Neural cell (in vitro differentiated cells): ENCODE measurements around the gene NUCB1. TPM values are rescaled to one million over a fixed set of nuclear protein-coding genes. Genes with fewer than 3 reads are reported as not detected.

Experiments
- H2AFZ ChIP-seq: fragments of 200-600, 300-800 bp; sonication (generic), shearing (Covaris generic); 2 replicates; pipeline ENCODE4 v1.6.0; 2014; ENCODE audit warnings: low read depth, mild to moderate bottlenecking, antibody characterized with exemption, low read length, moderate library complexity
- H3F3A ChIP-seq: fragments of 200-600 bp; shearing (Covaris generic); 2 replicates; pipeline ENCODE4 v1.6.1; 2016; ENCODE audit warnings: mild to moderate bottlenecking, moderate library complexity, mixed read lengths, antibody characterized with exemption, low read length; ENCODE audit not compliant: insufficient read depth, poor library complexity, severe bottlenecking
- H3K27ac ChIP-seq: fragments of 200-600, 300-800 bp; sonication (generic), shearing (Covaris generic); 2 replicates; pipeline ENCODE4 v1.5.1; 2014; ENCODE audit warnings: mild to moderate bottlenecking, low read length, moderate library complexity
- H3K27me3 ChIP-seq: fragments of 300-800, 200-600 bp; sonication (generic), shearing (Covaris generic); 2 replicates; pipeline ENCODE4 v1.6.0; 2014; ENCODE audit warnings: mild to moderate bottlenecking, low read depth, low read length, moderate library complexity; ENCODE audit not compliant: insufficient read depth
- H3K36me3 ChIP-seq: fragments of 300-800, 200-600 bp; sonication (generic), shearing (Covaris generic); 2 replicates; pipeline ENCODE4 v1.5.1; 2014; ENCODE audit warnings: mild to moderate bottlenecking, antibody characterized with exemption, low read length, moderate library complexity; ENCODE audit not compliant: insufficient read depth
- H3K4me2 ChIP-seq: fragments of 300-800, 200-600 bp; sonication (generic), shearing (Covaris generic); 2 replicates; pipeline ENCODE4 v1.6.0; 2014; ENCODE audit warnings: mild to moderate bottlenecking, low read length
- H3K4me3 ChIP-seq: fragments of 300-800, 200-600 bp; sonication (generic), shearing (Covaris generic); 2 replicates; pipeline ENCODE4 v1.5.1; 2014; ENCODE audit warnings: mild to moderate bottlenecking, low read length, moderate library complexity
- H3K79me2 ChIP-seq: fragments of 200-600 bp; shearing (Covaris generic); replicated peaks from 2 replicates; pipeline ENCODE4 v1.6.0; 2014; ENCODE audit warnings: mild to moderate bottlenecking, low read length, moderate library complexity; ENCODE audit not compliant: insufficient read depth
- H3K9ac ChIP-seq: fragments of 300-800, 200-600 bp; sonication (generic), shearing (Covaris generic); 2 replicates; pipeline ENCODE4 v1.6.1; 2016; ENCODE audit warnings: mild to moderate bottlenecking, low read length, mixed read lengths
- H3K9me2 ChIP-seq: fragments of 200-600 bp; shearing (Covaris generic); 2 replicates; pipeline ENCODE4 v1.6.1; 2016; ENCODE audit warnings: mild to moderate bottlenecking, low read length, mixed read lengths; ENCODE audit not compliant: insufficient read depth
- H3K9me3 ChIP-seq: fragments of 200-600, 300-800 bp; sonication (generic), shearing (Covaris generic); 2 replicates; pipeline ENCODE4 v1.6.1; 2016; ENCODE audit warnings: mild to moderate bottlenecking, mixed run types, low read length, moderate library complexity, mixed read lengths
- H4K20me1 ChIP-seq: fragments of 200-600 bp; shearing (Covaris generic); 2 replicates; pipeline ENCODE4 v1.6.1; 2016; ENCODE audit warnings: mild to moderate bottlenecking, mixed run types; ENCODE audit not compliant: insufficient read depth
- EP300 ChIP-seq: fragments of 450-650 bp; conservative IDR thresholded peaks from 2 replicates; pipeline ENCODE4 v1.6.1; 2014; ENCODE audit warnings: antibody characterized with exemption, mild to moderate bottlenecking, moderate library complexity; ENCODE audit not compliant: poor library complexity, severe bottlenecking
- EZH2 ChIP-seq: fragments of 200-600, 300-800 bp; shearing (Covaris generic), sonication (generic); IDR thresholded peaks from 2 replicates; pipeline ENCODE4 v1.6.1; 2014; ENCODE audit warnings: antibody characterized with exemption, low read length, borderline replicate concordance, mild to moderate bottlenecking; ENCODE audit not compliant: insufficient read depth, poor library complexity, severe bottlenecking
- MXI1 ChIP-seq: fragments of 450-650 bp; conservative IDR thresholded peaks from 2 replicates; pipeline ENCODE4 v1.6.1; 2014; ENCODE audit warnings: antibody characterized with exemption, mild to moderate bottlenecking; ENCODE audit not compliant: poor library complexity, severe bottlenecking
- POLR2AphosphoS5 ChIP-seq: IDR thresholded peaks from 2 replicates; pipeline ENCODE4 v1.6.1; 2012
- RAD21 ChIP-seq: fragments of 450-650 bp; conservative IDR thresholded peaks from 2 replicates; pipeline ENCODE4 v1.6.1; 2014; ENCODE audit warnings: antibody characterized with exemption, mild to moderate bottlenecking, moderate library complexity
- SMC3 ChIP-seq: fragments of 450-650 bp; conservative IDR thresholded peaks from 2 replicates; pipeline ENCODE4 v1.6.1; 2014; ENCODE audit warnings: antibody characterized with exemption, mild to moderate bottlenecking, moderate library complexity; ENCODE audit not compliant: poor library complexity
- TAF1 ChIP-seq: IDR thresholded peaks from 2 replicates; pipeline ENCODE4 v1.6.1; 2012; ENCODE audit warnings: low read depth
- polyA plus RNA-seq: library from polyadenylated mRNA; depleted of rRNA; stranded (reverse); fragments of >200 nt; gene quantifications from 2 replicates; pipeline ENCODE4 v1.2.3, GENCODE V29; 2014
- TF ChIP-seq, protein P1 (sequence below): fragments of 450-650 bp; IDR thresholded peaks from 2 replicates; pipeline ENCODE4 v1.5.1; 2014; ENCODE audit warnings: antibody characterized with exemption, mild to moderate bottlenecking, moderate library complexity; ENCODE audit not compliant: poor library complexity, severe bottlenecking
- TF ChIP-seq, protein P2 (sequence below): IDR thresholded peaks from 2 replicates; pipeline ENCODE4 v1.6.1; 2012; ENCODE audit warnings: borderline replicate concordance

Gene NUCB1
- polyA plus RNA-seq, 1 donor from 2014 or later, result 80.0 TPM

DNA sequence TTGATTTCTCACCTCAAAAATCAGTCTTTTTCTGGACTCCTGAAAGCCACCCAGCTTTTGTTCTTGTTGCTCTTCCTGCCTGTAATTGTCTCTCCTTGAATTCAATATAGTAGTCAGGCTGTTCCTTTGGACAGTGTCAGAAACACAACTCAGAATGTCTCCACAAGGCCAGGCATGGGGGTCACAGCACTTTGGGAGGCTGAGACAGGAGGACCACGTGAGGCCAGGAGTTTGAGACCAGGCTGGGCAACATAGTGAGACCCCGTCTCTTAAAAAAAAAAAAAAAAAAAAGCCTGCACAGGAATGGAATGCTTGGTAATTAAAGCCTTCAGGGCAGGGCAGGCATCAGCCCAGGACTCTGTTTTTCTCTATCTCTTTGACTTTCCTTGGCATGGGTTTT is 45.7 kb downstream of the NUCB1 start:
- H3K9me2 ChIP-seq, result no peaks in the 10 kb centered on the region
- no peaks in the 10 kb centered on the region for H3K27me3 ChIP-seq
- H3F3A ChIP-seq, result no peaks in the 10 kb centered on the region
- H3K9ac ChIP-seq, result no peak overlapping the region
- no peaks in the 10 kb centered on the region for H4K20me1 ChIP-seq
- H3K9me3 ChIP-seq, result no peaks in the 10 kb centered on the region
- H3K4me3 ChIP-seq, result no peak overlapping the region
- TF ChIP-seq EZH2 (no peak), MXI1 (no peak), POLR2AphosphoS5 (no peak), EP300 (no peak), TAF1 (no peak), SMC3 (no peak), RAD21 (no peak)
- TF ChIP-seq, protein P1, sequence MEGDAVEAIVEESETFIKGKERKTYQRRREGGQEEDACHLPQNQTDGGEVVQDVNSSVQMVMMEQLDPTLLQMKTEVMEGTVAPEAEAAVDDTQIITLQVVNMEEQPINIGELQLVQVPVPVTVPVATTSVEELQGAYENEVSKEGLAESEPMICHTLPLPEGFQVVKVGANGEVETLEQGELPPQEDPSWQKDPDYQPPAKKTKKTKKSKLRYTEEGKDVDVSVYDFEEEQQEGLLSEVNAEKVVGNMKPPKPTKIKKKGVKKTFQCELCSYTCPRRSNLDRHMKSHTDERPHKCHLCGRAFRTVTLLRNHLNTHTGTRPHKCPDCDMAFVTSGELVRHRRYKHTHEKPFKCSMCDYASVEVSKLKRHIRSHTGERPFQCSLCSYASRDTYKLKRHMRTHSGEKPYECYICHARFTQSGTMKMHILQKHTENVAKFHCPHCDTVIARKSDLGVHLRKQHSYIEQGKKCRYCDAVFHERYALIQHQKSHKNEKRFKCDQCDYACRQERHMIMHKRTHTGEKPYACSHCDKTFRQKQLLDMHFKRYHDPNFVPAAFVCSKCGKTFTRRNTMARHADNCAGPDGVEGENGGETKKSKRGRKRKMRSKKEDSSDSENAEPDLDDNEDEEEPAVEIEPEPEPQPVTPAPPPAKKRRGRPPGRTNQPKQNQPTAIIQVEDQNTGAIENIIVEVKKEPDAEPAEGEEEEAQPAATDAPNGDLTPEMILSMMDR, result no peak
- TF ChIP-seq, protein P2, sequence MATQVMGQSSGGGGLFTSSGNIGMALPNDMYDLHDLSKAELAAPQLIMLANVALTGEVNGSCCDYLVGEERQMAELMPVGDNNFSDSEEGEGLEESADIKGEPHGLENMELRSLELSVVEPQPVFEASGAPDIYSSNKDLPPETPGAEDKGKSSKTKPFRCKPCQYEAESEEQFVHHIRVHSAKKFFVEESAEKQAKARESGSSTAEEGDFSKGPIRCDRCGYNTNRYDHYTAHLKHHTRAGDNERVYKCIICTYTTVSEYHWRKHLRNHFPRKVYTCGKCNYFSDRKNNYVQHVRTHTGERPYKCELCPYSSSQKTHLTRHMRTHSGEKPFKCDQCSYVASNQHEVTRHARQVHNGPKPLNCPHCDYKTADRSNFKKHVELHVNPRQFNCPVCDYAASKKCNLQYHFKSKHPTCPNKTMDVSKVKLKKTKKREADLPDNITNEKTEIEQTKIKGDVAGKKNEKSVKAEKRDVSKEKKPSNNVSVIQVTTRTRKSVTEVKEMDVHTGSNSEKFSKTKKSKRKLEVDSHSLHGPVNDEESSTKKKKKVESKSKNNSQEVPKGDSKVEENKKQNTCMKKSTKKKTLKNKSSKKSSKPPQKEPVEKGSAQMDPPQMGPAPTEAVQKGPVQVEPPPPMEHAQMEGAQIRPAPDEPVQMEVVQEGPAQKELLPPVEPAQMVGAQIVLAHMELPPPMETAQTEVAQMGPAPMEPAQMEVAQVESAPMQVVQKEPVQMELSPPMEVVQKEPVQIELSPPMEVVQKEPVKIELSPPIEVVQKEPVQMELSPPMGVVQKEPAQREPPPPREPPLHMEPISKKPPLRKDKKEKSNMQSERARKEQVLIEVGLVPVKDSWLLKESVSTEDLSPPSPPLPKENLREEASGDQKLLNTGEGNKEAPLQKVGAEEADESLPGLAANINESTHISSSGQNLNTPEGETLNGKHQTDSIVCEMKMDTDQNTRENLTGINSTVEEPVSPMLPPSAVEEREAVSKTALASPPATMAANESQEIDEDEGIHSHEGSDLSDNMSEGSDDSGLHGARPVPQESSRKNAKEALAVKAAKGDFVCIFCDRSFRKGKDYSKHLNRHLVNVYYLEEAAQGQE, result no peak
- no peak overlapping the region for H3K27ac ChIP-seq
- no peak overlapping the region for H2AFZ ChIP-seq
- H3K4me2 ChIP-seq, result no peak overlapping the region
- no peaks in the 10 kb centered on the region for H3K36me3 ChIP-seq
- H3K79me2 ChIP-seq, result no peaks in the 10 kb centered on the region

DNA sequence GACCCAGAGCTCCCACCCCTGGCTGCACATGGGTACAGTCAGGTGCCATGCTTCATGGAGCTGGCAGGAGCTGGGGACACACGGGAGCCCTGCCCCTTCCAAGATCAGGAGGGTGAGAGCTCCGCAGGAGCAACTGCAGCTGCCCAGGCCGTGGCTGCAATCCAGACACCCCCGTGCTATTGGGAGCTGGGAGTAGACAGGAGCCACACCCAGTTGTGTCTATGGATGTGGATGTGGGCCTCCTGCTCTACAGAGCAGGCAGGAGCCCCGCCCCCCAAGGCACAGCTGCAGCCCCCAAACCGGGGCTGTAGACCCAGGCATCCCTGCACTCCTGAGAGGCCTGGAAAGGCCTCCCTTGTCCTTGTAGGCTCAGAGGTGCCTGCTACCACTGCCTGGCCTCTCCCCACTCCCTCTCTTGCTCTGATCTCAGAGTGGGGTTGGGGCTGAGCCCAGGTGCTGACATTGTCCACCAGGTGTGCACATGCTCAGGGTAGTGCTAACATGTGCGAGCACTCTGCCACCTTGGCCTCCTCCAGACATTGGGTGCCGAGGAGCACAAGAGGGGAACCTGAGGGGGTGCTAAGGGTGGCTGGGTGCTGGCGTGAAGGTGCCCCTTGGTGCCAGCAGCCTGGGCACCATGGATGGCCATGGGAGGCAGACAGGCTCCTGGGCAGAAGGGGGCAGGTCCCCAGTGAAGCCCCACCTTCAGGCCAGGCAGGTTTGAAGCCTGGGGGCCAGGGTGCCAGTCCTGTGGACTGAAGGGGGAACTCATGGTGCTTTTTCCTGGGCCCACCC is 46.5 kb downstream of the NUCB1 start:
- no peak overlapping the region for H3K27ac ChIP-seq
- no peaks in the 10 kb centered on the region for H3K79me2 ChIP-seq
- no peak overlapping the region for H3K4me2 ChIP-seq
- H2AFZ ChIP-seq, result no peak overlapping the region
- no peaks in the 10 kb centered on the region for H3K27me3 ChIP-seq
- H3K9ac ChIP-seq, result no peak overlapping the region
- H3F3A ChIP-seq, result no peaks in the 10 kb centered on the region
- no peaks in the 10 kb centered on the region for H3K9me3 ChIP-seq
- H3K9me2 ChIP-seq, result no peaks in the 10 kb centered on the region
- no peaks in the 10 kb centered on the region for H3K36me3 ChIP-seq
- H4K20me1 ChIP-seq, result no peaks in the 10 kb centered on the region
- no peak for TF ChIP-seq MXI1
- no peak for TF ChIP-seq RAD21
- TF ChIP-seq POLR2AphosphoS5, result no peak
- TF ChIP-seq, protein P1, result no peak
- TF ChIP-seq, protein P2, result no peak
- TF ChIP-seq EZH2, result no peak
- no peak for TF ChIP-seq TAF1
- no peak for TF ChIP-seq SMC3
- no peak for TF ChIP-seq EP300
- H3K4me3 ChIP-seq, result no peak overlapping the region
